DND-41 (cell line): ENCODE data around the gene GOLPH3L.

ENCODE experiments used
- ATAC-seq: fragments of 200-7000 bp; cut with Tn5 transposase; 3 replicates; pipeline ENCODE4 v1.9.1; 2021; ENCODE audit warnings: low read depth; ENCODE audit not compliant: insufficient read depth
- DNase-seq: peaks from one replicate; pipeline ENCODE4 v3.0.0-alpha.2; 2020
- H2AFZ ChIP-seq: 2 replicates; pipeline ENCODE4 v1.6.0; 2012; ENCODE audit warnings: low read depth, low read length
- H3K27ac ChIP-seq: 2 replicates; pipeline ENCODE4 v1.5.1; 2012; ENCODE audit warnings: low read length, inconsistent platforms
- H3K27me3 ChIP-seq: fragments of 200-600 bp; sonication (generic); 2 replicates; pipeline ENCODE4 v1.6.0; 2012; ENCODE audit warnings: low read length, mild to moderate bottlenecking, inconsistent platforms; ENCODE audit not compliant: insufficient read depth, poor library complexity
- H3K36me3 ChIP-seq: 2 replicates; pipeline ENCODE4 v1.5.1; 2012; ENCODE audit warnings: low read length, inconsistent platforms; ENCODE audit not compliant: insufficient read depth
- H3K4me1 ChIP-seq: 2 replicates; pipeline ENCODE4 v1.5.1; 2012; ENCODE audit warnings: mild to moderate bottlenecking, low read length; ENCODE audit not compliant: insufficient read depth
- H3K4me2 ChIP-seq: 2 replicates; pipeline ENCODE4 v1.6.0; 2012; ENCODE audit warnings: mild to moderate bottlenecking, moderate library complexity, low read length, inconsistent platforms; ENCODE audit not compliant: insufficient read depth
- H3K4me3 ChIP-seq, 2 experiments: fragments of 200-600 bp in 1 of 2; shearing (Covaris generic) in 1 of 2; 2 replicates each; pipeline ENCODE4 v1.5.1; 2012 to 2016; ENCODE audit warnings: inconsistent platforms in 2 of 2, low read length in 2 of 2, mild to moderate bottlenecking in 2 of 2, low read depth in 1 of 2, moderate library complexity in 1 of 2
- H3K79me2 ChIP-seq: 2 replicates; pipeline ENCODE4 v1.6.0; 2012; ENCODE audit warnings: low read length, inconsistent platforms; ENCODE audit not compliant: insufficient read depth
- H3K9ac ChIP-seq: 2 replicates; pipeline ENCODE4 v1.6.0; 2012; ENCODE audit warnings: low read depth, mild to moderate bottlenecking, inconsistent platforms, low read length, moderate library complexity
- H3K9me3 ChIP-seq: 2 replicates; pipeline ENCODE4 v1.5.1; 2012; ENCODE audit warnings: low read length, moderate library complexity, mild to moderate bottlenecking, inconsistent platforms; ENCODE audit not compliant: insufficient read depth, severe bottlenecking
- H4K20me1 ChIP-seq: 2 replicates; pipeline ENCODE4 v1.6.0; 2012; ENCODE audit warnings: low read length; ENCODE audit not compliant: insufficient read depth
- CTCF ChIP-seq: IDR thresholded peaks from 2 replicates; pipeline ENCODE4 v1.5.1; 2012; ENCODE audit warnings: borderline replicate concordance, low read length, moderate library complexity, mild to moderate bottlenecking; ENCODE audit not compliant: poor library complexity, severe bottlenecking; ENCODE audit errors: extremely low read depth
- EZH2 ChIP-seq: IDR thresholded peaks from 3 replicates; pipeline ENCODE4 v1.6.1; 2012; ENCODE audit warnings: borderline replicate concordance, low read depth, mild to moderate bottlenecking, moderate library complexity, low read length, inconsistent platforms; ENCODE audit not compliant: severe bottlenecking

GOLPH3L gene

GRCh38 chr1:150696995-150697927, at the start of gene GOLPH3L:
GOLPH3L (minus strand) TSS chr1:150697154; CDS start chr1:150694838, 2,316 bp downstream.
- H3K4me1 ChIP-seq, result peaks cover 30% of the 10 kb centered on the region
- DNase-seq (peak; percentile 97), ATAC-seq (peak; percentile 99)
- peak within 1 kb of the TSS; percentile 91 for H2AFZ ChIP-seq
- H3K27ac ChIP-seq, result peak within 1 kb of the TSS; percentile 84
- peaks cover 25% of the 10 kb centered on the region for H3K36me3 ChIP-seq
- H3K9me3 ChIP-seq, result no peaks in the 10 kb centered on the region
- peak within 1 kb of the TSS; percentile 96 to 97 for H3K4me3 ChIP-seq
- peaks cover 4% of the 10 kb centered on the region for H3K27me3 ChIP-seq
- peak within 1 kb of the TSS; percentile 61 for H3K9ac ChIP-seq
- H3K79me2 ChIP-seq, result peaks cover 34% of the 10 kb centered on the region
- TF ChIP-seq CTCF (no peak), EZH2 (no peak)
- H3K4me2 ChIP-seq, result peak within 1 kb of the TSS; percentile 85
- no peaks in the 10 kb centered on the region for H4K20me1 ChIP-seq

- TF ChIP-seq CTCF (no peak), EZH2 (no peak)
- DNase-seq (no peak), ATAC-seq (no peak)
- no peak overlapping the region for H3K9ac ChIP-seq
- no peak overlapping the region for H3K4me3 ChIP-seq
- no peaks in the 10 kb centered on the region for H3K27me3 ChIP-seq
- no peak overlapping the region for H2AFZ ChIP-seq
- H3K36me3 ChIP-seq, result no peaks in the 10 kb centered on the region
- no peaks in the 10 kb centered on the region for H3K4me1 ChIP-seq
- H3K9me3 ChIP-seq, result no peaks in the 10 kb centered on the region
- no peaks in the 10 kb centered on the region for H3K79me2 ChIP-seq
- H4K20me1 ChIP-seq, result no peaks in the 10 kb centered on the region
- no peak overlapping the region for H3K4me2 ChIP-seq
- H3K27ac ChIP-seq, result no peak overlapping the region
These were observed 33.3 kb upstream of the GOLPH3L start for GRCh38 chr1:150730130-150730721.

GRCh38 chr1:150724336-150724735, 27.4 kb upstream of the GOLPH3L start:
- DNase-seq (no peak), ATAC-seq (no peak)
- Histone ChIP-seq H3K27ac (no peak overlapping the region), H3K9ac (no peak overlapping the region), H3K4me2 (no peak overlapping the region), H4K20me1 (no peaks in the 10 kb centered on the region), H3K27me3 (no peaks in the 10 kb centered on the region), H3K9me3 (no peaks in the 10 kb centered on the region), H3K4me1 (no peaks in the 10 kb centered on the region), H3K36me3 (no peaks in the 10 kb centered on the region), H2AFZ (no peak overlapping the region), H3K79me2 (no peaks in the 10 kb centered on the region), H3K4me3 (no peak overlapping the region)
- TF ChIP-seq CTCF, result no peak
- TF ChIP-seq EZH2, result no peak
